Measurements from ENCODE around the gene CGREF1.
"Not testable (repeated sequence)": the region's sequence is repeated elsewhere in the genome, so short reads cannot be mapped to it uniquely, and the experiment has no call there.

The CGREF1 gene

DNA sequence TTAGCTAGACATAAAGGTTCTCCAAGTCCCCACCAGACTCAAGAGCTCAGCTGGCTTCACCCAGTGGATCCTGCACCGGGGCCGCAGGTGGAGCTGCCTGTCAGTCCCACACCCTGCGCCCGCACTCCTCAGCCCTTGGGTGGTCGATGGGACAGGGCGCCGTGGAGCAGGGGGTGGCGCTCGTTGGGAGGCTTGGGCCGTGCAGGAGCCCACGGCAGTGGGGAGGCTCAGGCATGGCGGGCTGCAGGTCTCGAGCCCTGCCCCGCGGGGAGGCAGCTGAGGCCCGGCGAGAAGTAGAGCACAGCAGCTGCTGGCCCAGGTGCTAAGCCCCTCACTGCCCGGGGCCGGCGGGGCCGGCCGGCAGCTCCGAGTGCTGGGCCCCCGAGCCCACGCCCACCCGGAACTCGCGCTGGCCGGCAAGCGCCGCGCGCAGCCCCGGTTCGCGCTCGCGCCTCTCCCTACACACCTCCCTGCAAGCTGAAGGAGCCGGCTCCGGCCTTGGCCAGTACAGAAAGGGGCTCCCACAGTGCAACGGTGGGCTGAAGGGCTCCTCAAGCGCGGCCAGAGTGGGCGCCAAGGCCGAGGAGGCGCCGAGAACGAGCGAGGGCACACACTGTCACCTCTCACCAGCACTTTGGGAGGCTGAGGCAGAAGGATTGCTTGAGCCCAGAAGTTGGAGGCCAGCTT lies 7.4 kb downstream of the CGREF1 start:
- DNase-seq (ENCODE audit: low read depth), result not testable (repeated sequence)

DNA sequence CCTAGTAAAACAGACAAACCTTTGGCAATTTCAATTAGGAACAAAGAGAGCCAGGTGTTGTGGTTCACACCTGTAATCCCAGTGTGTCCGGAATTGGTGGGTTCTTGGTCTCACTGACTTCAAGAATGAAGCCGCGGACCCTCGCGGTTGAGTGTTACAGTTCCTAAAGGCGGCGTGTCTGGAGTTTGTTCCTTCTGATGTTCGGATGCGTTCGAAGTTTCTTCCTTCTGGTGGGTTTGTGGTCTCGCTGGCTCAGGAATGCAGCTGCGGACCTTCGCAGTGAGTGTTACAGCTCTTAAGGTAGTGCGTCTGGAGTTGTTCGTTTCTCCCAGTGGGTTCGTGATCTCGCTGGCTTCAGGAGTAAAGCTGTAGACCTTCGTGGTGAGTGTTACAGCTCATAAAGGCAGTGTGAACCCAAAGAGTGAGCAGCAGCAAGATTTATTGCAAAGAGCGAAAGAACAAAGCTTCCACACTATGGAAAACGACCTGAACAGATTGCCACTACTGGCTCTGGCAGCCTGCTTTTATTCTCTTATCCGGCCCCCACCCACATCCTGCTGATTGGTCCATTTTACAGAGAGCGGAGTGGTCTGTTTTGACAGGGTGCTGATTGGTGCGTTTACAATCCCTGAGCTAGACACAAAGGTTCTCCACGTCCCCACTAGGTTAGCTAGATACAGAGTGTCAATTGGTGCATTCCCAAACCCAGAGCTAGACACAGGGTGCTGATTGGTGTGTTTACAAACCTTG lies 8.2 kb downstream of the CGREF1 start:
- DNase-seq (ENCODE audit: low read depth), result not testable (repeated sequence)

DNA sequence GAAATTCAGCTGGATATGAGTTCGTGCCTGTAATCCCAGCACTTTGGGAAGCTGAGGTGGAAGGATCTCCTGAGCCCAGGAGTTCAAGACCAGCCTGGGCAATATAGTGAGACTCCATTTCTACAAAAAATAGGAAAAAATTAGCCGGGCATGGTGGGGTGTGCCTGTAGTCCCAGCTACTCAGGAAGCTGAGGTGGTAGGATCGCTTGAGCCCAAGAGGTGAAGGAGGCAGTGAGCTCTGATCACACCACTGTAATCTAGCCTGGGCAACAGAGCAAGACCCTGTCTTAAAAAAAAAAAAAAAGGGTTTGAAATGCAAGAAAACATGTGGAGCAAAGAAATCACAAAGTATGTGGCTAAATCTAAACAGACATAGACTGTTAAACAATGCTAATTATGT lies 9.8 kb downstream of the CGREF1 start:
- no peak for DNase-seq (ENCODE audit: low read depth)

GRCh38 chr2:27108221-27108620 lies 10.7 kb downstream of the CGREF1 start:
- no peak for DNase-seq (ENCODE audit: low read depth)

DNA sequence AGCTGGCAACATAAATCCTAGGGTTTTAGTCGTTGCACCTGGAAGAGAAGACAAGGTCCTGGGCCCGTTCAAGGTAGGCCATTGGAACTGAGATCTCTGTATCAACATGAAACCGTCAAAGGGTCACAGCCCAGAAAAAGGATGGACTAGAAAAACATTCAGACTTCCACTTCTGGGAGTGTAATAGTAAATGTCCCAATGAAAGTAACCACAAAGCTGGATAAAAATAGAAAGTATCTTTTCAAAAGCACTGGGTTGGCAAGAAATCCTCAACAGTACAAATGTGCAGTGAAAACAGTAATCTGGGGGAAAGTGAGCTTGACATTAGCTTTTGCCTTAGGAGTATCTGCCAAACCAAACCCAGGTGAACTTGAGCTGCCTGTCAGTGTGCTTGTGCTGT lies 12.9 kb downstream of the CGREF1 start:
- peak; percentile 2 for DNase-seq (ENCODE audit: low read depth)

- DNase-seq (ENCODE audit: low read depth), result no peak
These were observed 16.6 kb downstream of the CGREF1 start for GRCh38 chr2:27102329-27102728.

DNA sequence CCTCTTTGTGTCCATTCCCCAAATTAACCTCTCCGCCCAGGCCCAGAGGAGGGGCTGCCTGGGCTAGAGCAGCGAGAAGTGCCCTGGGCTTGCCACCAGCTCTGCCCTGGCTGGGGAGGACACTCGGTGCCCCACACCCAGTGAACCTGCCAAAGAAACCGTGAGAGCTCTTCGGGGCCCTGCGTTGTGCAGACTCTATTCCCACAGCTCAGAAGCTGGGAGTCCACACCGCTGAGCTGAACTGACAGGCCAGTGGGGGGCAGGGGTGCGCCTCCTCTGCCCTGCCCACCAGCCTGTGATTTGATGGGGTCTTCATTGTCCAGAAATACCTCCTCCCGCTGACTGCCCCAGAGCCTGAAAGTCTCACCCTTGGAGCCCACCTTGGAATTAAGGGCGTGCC lies 18.9 kb downstream of the CGREF1 start:
- DNase-seq (ENCODE audit: low read depth), result no peak

DNA sequence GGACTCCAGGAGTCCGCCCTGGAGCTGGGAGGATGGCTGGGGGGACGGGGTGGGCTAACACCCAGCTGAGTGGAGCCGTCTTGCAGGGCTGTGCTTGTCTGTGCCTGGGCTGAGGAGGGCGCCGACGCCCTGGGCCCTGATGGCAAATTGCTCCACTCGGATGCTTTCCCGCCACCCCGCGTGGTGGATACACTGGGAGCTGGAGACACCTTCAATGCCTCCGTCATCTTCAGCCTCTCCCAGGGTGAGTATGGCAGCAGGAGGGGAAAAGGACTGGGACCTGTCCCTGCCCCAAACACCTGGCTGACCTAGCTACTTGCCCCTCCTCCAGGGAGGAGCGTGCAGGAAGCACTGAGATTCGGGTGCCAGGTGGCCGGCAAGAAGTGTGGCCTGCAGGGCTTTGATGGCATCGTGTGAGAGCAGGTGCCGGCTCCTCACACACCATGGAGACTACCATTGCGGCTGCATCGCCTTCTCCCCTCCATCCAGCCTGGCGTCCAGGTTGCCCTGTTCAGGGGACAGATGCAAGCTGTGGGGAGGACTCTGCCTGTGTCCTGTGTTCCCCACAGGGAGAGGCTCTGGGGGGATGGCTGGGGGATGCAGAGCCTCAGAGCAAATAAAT lies 19.5 kb downstream of the CGREF1 start:
- DNase-seq (ENCODE audit: low read depth), result no peak

DNA sequence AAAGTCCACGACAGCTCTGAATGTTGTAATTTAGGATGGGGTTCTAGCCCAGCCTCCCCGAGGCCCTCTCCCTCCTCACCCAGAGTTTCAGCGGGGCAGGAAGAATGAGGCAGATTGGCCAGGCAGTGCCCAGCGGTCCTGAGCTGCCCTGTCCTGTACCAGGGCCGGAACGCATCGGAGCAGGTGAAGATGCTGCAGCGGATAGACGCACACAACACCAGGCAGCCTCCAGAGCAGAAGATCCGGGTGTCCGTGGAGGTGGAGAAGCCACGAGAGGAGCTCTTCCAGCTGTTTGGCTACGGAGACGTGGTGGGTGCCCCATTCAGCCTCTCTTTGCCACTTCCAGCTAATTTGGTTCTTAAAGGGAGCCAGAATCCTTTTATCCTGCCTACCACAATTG lies 21.6 kb downstream of the CGREF1 start:
- DNase-seq (ENCODE audit: low read depth), result no peak

GRCh38 chr2:27096748-27097297 lies 22.1 kb downstream of the CGREF1 start:
- DNase-seq (ENCODE audit: low read depth), result no peak

GRCh38 chr2:27095745-27096651 lies 22.9 kb downstream of the CGREF1 start:
- DNase-seq (ENCODE audit: low read depth), result no peak

DNA sequence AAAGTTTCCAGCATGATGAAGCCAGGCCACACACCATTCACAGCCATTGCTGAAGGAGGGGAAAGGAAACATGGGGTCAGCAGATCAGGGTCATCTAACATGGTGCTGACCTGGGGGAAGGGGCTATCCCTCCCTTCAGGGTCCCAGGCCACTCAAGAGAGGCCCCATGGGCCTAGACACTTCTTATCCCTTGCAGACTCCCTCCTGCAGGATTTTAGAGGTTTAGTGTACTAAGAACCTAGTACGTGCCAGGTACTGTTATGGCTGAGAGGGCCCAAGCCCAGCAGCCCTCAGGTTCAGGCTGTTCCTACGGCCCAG lies 23.5 kb downstream of the CGREF1 start:
- no peak for DNase-seq (ENCODE audit: low read depth)

- no peak for DNase-seq (ENCODE audit: low read depth)
These were observed 24.5 kb downstream of the CGREF1 start for GRCh38 chr2:27094353-27094984.

GRCh38 chr2:27093430-27094352 lies 25.2 kb downstream of the CGREF1 start:
- DNase-seq (ENCODE audit: low read depth), result no peak

DNA sequence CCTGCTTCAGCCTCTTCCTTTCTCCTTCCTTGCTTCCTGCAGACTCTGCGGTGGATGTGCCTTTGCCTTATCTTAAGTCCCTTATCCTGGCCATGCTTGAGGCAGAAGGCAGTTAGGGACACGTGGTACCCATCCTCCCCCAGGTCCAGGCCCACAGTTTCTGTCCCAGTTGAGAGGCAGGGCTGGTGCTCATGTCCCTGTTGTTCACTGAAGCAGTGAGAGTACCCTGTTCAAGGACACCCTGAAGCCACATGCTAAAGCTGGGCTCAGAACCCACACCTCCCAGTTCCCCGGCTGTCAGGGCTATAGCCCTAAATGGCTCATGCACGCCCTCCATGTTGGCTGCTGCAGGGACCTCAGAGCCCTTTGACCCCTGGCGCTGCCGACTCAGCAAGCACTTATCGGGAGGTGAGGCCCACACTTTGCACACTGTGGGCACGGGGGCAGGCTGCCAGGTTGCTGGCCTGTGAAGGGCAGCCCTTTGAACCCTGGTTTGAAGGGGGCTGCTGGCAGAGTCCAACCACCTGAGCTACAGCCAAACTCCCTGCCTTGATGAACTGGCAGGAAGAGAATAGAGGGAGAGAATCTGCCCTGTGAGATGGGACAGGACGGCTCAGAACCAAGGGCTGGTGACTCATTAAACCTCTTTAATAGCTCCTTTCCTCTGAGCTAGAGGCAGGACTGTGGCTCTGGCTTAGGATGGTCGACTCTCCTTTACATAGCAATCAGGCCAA lies 26.1 kb downstream of the CGREF1 start:
- DNase-seq (ENCODE audit: low read depth), result no peak

- no peak for DNase-seq (ENCODE audit: low read depth)
These were observed 26.9 kb downstream of the CGREF1 start for GRCh38 chr2:27091746-27092695.

DNA sequence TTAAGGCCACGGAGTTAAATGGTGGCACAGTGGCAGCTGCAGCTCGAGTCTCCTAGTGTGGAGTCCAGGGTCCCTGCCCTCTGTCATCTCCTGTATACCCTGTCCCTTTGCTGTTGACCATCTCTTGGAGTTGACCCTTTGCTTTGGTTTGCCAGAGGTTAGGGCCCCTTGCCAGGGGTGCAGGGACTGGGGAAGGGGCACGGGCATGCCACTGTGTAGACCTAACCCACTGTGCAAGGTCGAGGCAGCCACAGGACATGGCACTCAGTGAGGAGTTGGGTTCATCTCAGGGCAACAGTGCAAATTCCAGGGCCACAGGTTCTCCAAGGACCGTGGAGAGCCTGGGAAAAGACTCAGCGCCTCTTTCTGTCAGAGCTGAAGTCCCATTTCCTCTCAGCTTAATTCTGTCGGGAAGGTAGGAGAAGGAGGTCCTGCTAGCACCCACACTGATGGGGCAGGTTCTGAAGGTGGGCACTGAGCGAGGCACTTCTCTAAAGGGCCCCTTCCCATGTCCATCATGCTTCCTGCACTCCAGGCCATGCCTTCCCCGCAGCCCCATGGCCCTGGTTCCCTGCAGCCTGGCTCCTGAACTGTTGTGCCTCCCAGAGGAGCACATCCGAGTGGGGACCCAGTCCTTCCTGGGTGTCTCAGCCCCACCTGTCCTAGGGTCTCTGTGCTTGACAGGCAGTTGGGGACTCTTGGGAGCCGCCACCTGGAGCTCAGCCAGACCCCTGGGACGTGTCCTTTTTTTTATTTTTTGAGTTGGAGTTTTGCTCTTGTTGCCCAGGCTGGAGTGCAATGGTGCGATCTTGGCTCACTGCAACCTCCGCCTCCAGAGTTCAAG lies 29.6 kb downstream of the CGREF1 start:
- DNase-seq (ENCODE audit: low read depth), result no peak

- DNase-seq (ENCODE audit: low read depth), result no peak
These were observed 30.3 kb downstream of the CGREF1 start for GRCh38 chr2:27088634-27089033.
